LNCaP clone FGC (cell line): Measurements from ENCODE around the gene SOSTDC1.

Experiments used
- DNase-seq: peaks from one replicate; pipeline ENCODE4 v3.0.0-alpha.2; 2011; ENCODE audit warnings: low read depth
- H3K4me3 ChIP-seq: 2 replicates; pipeline ENCODE4 v1.5.1; 2011; ENCODE audit warnings: mild to moderate bottlenecking, low read depth, low read length, control low read depth
- CTCF ChIP-seq: IDR thresholded peaks from 2 replicates; pipeline ENCODE4 v1.5.1; 2012; ENCODE audit warnings: mild to moderate bottlenecking; ENCODE audit not compliant: control insufficient read depth, insufficient read depth; ENCODE audit errors: extremely low read depth

The SOSTDC1 gene

GRCh38 chr7:16504019-16504418, 38.5 kb upstream of the SOSTDC1 start:
- H3K4me3 ChIP-seq, result no peak overlapping the region
- no peak for TF ChIP-seq CTCF
- no peak for DNase-seq

- no peak overlapping the region for H3K4me3 ChIP-seq
- no peak for DNase-seq
- TF ChIP-seq CTCF, result no peak
Observed at GRCh38 chr7:16502303-16502702, 36.8 kb upstream of the SOSTDC1 start.

DNA sequence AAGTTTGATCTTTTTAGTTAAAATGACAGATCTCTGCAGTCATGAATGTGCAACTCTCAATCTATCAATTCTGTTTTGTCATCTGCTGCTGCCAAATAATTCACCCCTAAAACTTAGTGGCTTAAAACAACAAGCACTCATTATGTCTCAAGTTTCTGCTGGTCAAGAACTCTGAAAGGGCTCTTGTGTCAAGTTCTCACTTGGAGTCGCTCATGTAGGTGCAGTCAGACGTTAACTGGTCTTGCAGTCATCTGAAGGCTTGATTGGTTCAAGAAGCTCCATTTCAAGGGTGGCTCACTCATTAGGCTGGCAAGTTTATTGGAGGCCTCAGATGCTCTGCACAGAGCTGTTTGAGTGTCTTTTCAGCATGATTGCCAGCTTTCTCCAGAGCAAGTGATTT, 32.6 kb upstream of the SOSTDC1 start:
- DNase-seq, result no peak
- H3K4me3 ChIP-seq, result no peak overlapping the region
- TF ChIP-seq CTCF, result no peak

GRCh38 chr7:16494955-16495719, 29.6 kb upstream of the SOSTDC1 start:
- no peak overlapping the region for H3K4me3 ChIP-seq
- no peak for TF ChIP-seq CTCF
- DNase-seq, result peak; percentile 69

GRCh38 chr7:16494551-16494950, 29.0 kb upstream of the SOSTDC1 start:
- no peak for TF ChIP-seq CTCF

GRCh38 chr7:16493266-16493665, 27.7 kb upstream of the SOSTDC1 start:
- no peak overlapping the region for H3K4me3 ChIP-seq
- no peak for DNase-seq
- no peak for TF ChIP-seq CTCF

More at GRCh38 chr7:16494551-16494950, 29.0 kb upstream of the SOSTDC1 start:
- no peak overlapping the region for H3K4me3 ChIP-seq
- no peak for DNase-seq
